Ureter (tissue), 1 donor: Measurements from ENCODE around the gene CRHR1. TPM values are rescaled to one million over a fixed set of nuclear protein-coding genes. Genes with fewer than 3 reads are reported as not detected.

ENCODE experiments used
- DNase-seq: peaks from one replicate; pipeline ENCODE4 v3.0.0-alpha.2; 2020; ENCODE audit warnings: low spot score
- total RNA-seq: library from RNA; stranded (reverse); gene quantifications from one replicate; pipeline ENCODE4 v1.2.4, GENCODE V29; 2023
- donor health status: DM: yes; HTN: yes; CAD: no.

The CRHR1 gene
- total RNA-seq, 1 donor from 2014 or later = not detected

DNA sequence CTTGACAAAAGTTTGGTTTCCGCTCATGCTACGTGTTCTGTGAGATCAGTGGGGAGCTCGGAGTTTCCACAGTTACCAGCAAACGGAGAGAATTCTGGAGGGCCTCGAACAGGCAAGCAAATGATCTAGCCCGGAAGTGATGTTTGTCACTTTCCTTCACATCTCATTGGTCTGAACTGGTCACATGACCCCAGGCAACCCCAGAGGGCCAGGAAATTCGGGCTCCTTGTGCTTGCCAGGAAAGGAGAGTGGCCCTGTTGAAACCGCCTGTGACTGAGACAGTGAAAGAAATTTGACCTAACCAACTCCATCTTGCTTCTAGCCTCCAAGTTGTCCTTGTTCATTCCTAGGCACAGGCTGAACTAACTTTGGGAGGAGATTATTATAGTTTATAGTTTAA is 83.6 kb downstream of the CRHR1 start:
- DNase-seq = no peak

DNA sequence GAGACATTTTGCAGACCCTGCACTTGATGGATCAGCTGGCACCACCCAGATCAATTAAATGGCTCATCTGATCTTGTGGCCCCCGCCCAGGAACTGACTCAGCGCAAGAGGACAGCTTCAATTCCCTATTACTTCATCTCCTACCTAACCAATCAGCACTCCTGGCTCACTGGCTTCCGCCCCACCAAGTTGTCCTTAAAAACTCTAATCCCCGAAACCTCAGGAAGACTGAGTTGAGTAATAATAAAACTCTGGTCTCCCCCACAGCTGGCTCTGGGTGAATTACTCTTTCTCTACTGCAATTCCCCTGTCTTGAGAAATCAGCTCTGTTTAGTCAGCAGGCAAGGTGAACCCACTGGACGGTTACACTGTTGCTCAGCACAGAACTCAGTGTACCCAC is 84.2 kb downstream of the CRHR1 start:
- DNase-seq = no peak

DNA sequence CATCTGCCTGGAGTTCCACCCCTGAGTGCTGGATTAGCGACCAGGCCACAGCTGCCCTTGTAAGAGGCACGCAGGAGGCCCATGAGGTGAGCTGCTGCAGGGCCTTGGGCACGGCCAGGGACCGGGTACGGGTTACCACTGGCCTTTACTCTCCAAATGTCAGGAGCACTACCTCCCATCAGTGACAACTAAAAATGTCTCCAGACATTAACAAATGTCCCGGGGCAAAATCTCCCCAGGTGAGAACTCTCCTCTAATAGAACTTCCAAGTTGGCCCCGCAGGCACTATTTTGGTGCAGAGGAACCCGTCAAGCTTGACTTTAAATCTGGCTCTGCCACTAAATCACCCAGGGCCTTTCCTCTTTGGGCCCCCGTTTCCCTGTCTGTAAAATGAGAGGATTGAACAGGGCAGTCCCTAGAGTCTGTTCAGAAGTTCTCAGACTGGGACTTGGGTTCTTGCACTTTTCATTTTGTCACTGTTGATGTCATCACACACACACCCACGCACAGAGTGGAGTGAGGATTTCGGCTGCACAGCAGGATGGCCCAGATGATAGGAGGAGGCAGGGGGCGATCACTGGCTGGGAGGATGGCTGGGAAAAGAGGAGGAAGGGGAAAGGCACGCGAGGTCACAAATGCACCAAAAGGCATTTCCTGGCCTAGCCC is 85.7 kb downstream of the CRHR1 start:
- no peak for DNase-seq

DNA sequence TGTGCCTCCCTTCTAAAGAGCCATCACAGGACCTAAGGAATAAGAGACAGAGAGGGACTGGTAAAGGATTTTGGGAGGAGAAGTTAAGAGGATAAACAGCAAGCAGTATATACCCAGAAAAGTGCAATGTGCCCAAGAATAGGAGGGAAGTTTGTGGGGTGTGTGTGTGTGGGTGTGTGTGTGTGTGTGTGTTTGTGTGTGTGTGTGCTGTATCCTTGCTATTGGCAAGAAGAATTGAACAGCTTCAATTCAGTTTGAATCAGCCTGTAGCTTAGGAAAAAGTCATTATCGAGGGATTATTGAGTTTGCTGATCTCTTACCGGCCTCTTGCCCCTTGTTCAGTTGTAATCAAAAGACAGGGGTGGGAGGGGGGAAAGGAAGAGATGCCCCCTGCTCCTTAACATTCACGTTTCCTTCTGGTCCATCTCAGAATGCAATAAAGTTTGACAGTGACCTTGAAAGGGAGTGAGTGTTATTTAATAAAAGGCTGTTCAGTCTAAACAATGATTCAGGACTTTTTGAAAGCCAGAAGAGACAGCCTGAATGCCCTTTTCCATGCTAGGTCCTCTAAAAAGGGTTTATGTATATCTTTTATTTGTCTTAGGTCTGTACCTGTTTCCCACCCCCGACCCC is 86.3 kb downstream of the CRHR1 start:
- DNase-seq = no peak

DNA sequence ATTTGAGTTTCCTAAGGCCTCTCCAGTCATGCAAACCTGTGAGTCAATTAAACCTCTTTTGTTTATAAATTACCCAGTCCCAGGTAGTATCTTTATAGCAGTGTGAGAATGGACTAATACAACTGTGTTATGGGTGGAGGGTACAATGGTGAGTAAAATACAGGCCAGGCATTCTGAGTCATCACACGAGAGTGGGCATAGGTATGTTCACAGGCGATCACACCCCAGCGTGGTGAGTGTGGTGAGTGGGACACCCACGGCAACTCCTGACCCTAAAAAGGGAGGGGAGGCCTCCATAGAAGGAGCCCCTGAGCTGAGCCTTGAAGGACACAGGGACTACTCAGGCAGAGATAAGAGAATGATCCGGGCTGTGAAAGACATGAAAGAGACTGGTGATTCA is 87.6 kb downstream of the CRHR1 start:
- DNase-seq = no peak

DNA sequence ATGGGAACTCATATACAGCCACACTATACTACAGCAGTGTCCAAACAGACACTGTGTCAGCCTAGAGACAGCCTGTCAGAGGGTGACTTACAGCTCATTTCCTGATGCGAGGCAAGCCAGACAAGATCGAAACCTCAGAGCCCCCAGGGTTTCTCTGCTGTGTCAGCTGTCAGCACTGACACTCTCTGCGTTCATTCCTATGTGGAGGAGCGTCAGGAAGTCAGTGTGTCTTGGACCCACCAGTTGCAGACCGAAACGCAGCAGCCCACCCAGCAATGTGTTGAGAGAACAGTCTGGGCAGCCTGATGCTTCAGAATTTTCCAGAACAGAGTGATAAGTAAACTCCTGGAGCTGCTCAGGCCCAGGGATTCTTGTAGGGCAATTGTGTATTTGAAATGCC is 89.6 kb downstream of the CRHR1 start:
- DNase-seq = no peak

DNA sequence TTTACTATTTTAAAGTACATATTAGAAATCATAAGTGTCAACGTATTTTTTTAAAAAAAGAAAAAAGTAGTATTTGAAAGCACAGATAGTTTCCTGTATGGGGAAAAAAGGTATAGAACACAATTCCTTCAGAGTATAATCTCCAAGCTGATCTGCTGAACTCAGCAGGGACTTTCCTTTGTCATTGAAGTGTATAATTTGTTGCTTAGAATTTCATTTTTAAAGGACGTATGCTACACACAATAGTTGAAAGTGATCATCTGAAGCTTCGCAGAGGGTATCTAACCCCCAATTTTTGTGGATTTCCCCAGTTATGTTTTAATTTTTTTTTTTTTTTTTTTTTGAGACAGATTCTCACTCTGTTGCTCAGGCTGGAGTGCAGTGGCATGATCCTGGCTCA is 90.0 kb downstream of the CRHR1 start:
- DNase-seq = no peak

DNA sequence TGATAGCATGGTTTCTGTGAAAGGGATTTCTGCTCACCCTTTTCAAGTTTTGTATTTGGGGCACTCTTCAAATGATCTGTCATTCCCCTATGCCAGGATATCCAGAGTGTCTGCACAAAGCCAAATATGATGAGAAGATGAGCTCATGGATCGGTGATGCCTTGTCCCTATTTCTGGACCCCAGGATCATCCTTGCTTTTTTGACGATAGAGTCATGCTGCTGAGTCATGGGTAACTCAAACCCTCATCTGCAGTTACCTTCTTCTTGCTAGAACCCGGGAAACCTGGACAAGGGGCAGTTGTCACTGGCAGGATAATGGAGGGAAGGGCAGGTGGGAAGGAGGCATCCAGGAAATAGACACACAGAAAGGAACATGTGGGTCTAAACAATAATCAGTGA is 92.4 kb downstream of the CRHR1 start:
- no peak for DNase-seq

DNA sequence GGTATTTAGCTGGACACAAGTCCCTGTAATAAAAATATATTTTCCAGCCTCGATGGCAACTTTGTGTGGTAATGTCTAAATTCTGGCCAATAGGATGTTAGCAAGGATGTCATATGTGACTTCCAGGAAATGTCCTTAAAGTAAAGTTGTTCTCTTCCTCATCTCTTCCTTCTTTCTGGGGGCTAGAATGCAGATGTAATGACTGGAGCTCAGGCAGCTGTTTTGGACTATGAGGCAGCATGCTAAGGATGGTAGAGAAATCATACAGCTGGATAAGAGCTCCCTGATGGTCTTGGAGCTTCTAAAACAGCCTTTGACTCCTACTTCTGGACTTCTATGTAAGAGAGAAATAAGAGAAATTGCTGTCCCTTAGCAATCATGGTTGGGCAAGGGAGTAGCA is 93.3 kb downstream of the CRHR1 start:
- no peak for DNase-seq

DNA sequence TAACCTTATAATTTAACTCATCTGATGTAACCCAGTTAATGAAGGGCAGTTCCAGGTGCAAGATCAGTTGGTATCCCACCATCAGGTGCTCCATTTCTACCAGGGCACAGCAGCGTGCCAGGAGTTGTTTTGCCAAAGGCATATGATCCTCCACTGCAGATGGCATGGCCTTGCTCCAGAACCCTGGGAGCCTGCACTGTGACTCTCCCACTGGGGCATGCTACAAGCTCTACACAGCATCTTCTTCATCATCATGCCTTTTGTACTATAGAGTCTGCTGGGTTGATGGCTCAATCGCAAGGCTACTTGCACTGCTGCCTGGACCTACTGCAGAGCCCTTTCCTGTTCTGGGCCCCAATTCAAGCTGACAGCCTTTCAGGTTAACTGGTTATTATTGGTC is 98.9 kb downstream of the CRHR1 start:
- DNase-seq = no peak

Other genes starting within 250 kb of the CRHR1 start
- not detected for gene SPPL2C, start 60.6 kb downstream of the CRHR1 start, total RNA-seq
- 6.1 TPM for gene MAPT, start 110.2 kb downstream of the CRHR1 start, total RNA-seq
- not detected for gene STH, start 214.9 kb downstream of the CRHR1 start, total RNA-seq